HG03025 (cell line): ENCODE measurements around the gene ITGB6.

Source experiments
- ATAC-seq: cut with Tn5 transposase; IDR thresholded peaks from one replicate; pipeline ENCODE4 v1.9.1; 2021; ENCODE audit warnings: mild to moderate bottlenecking, moderate library complexity; ENCODE audit not compliant: unreplicated experiment, low FRiP score

ITGB6 gene

DNA sequence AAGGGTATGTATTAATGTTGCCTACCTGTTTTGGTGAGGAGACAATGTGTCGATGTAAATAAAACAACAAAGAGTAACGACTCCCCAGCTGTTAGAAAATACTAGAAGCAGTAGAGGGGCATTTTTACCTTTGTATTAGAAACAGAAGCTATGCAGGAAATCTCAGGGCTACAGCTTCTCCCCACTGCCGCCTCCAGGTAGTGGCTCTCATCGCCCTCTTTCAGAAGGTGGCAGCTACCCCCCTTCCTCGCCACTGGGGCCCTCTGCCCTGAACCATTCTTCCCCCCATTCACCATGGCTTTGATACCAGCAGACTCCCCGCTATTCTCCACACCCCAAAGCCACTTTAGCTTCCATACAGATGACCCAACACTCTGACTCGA, 144.4 kb downstream of the ITGB6 start:
- no peak for ATAC-seq

DNA sequence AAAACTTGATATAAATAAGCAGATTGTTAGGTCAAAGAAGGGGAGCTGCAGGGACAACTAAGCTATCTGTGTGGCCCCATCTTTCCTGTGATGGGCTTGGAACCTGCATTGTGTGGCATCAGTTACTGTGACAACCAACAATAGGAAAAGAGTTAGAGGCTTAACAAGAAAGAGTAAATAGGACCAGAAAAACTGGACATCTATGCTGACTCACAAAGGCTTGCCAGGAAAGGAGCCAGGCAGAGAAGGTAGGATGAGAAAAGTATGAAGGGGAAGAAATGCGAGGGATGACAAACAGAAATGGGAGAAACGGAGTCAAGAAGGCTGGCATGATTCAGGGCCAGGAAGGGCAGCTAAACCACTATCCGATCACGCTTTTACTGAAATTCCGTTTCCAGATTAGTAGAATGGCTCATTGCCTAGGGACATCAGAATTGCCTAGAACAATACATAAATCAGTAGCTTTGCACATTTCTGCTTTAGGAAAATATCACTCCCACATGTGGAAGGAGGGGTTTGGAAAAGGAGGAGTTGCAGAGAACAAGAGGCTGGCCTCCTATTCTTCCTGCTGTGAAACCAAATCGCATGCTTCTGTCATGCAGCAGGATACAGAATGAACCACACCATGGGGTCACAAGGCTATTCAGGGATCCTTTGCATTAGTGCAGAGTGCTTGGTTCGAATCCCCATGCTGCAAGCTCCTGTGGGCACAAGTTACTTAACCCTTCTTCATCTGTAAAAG, 144.9 kb downstream of the ITGB6 start:
- no peak for ATAC-seq

DNA sequence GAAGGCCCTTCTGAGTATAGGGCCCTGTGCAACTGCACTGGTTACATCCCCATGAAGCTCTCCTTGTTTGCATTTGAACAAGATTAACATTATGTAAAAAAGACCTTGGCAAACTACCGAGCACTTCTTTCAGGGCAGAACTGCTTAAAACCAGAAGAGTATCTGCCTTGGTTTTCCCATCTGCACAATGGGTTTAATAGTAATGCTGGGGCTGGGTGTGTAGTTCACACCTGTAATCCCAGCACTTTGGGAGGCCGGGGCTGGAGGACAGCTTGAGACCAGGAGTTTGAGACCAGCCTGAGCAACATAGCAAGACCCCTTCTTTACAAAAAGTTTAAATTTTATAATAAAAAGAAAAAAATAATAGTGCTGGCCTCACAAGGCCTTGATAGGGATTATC, 146.1 kb downstream of the ITGB6 start:
- ATAC-seq, result no peak

DNA sequence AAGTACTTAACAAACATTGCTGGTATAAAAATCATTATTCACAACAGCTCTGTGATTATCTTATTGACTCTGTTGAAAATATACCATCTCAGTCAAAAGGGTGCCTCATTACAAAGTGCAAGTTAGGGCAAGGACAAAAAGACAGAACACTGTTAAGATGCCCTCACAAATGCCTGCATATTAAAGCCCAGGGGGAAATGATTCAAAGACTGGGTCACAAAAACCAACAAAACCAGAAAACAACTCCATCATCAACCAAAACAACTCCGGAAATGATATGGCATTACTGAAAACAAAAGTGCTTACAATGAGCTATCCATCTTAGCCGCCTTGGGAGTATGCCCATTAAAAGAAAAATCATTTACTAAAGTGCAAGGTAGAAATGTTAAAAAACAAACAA, 147.5 kb downstream of the ITGB6 start:
- no peak for ATAC-seq

DNA sequence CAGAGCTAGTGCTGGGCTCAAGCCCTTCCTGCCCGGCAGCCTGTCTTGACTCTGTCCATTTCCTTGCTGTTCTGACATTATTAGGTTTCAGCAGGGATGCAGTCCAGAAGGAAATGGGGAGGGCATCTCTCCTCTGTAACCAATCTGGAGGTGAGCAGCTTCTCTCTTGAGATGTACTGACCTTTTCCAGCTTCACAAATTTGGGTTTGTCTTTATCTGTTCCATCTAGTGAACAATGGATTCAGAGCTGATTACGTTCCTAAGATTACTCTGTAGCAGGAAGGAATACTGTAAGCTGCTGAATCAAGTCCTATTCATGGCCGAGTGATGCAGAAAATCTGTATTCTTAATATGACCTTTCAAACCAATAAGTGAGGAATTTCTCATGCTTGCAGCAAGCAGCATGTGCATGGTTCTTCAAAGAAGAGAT, 148.7 kb downstream of the ITGB6 start:
- no peak for ATAC-seq

DNA sequence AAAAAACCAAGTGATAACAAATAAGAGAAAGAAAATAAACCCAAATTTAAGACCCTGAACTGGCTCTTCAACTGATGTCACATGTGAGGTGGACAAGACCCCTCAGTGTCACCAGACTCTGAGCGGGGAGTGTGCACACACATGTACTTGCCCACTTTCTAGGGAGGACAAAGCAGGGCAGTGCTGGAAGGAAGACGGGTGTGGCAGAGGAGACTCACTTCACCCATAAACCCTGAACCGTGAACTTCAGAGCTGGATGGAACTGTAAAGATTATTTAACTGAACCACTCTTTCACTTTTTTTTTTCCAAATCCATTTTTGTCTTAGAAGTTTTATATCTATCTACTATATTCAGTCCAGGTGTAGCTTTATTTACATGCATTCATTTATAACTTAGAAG, 149.9 kb downstream of the ITGB6 start:
- ATAC-seq, result no peak
